Activated CD4-positive, alpha-beta T cell treated with anti-CD3 and anti-CD28 coated beads for 4 hours (primary cell): ENCODE results near the gene CFAP299.

Source experiments
- DNase-seq, 2 donors: peaks; one replicate each; pipeline ENCODE4 v3.0.0-alpha.2; 2020

Gene CFAP299

DNA sequence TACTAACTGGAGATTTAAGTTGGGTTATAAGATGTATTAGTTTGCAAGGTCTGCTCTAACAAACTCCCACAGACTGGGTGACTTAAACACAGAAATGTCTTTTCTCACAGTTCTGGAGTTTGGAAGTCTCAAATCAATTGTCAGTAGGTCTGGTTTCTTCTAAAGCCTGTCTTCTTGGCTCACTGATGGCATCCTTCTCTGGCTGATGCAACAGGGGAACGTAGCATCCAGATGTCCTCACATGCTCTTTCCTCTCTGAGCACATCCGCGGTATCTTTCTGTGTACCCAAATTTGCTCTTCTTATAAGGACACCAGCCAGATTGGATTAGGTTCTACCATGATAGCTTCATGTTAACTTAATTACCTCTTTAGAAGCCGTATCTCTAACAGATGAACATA is 631.8 kb downstream of the CFAP299 start:
- no peak for DNase-seq

DNA sequence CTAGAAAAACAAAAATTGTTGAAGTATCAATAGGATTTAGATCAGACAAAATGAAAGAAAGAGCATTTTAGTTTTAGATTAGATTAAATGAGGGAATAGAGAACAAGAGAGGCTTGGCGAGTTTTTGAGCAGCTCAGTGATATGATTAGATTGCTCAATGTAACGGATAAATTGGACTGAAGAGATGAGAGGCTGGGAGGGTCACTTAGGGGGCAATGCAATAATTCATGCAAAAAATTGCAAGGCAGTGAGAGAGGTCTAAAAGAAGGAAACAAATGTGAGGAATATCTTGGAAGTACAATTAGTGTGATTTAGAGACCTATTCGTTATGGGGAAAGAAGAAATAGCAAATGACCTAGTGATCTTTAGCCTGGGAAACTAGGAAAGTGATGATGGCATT is 644.7 kb downstream of the CFAP299 start:
- no peak for DNase-seq

DNA sequence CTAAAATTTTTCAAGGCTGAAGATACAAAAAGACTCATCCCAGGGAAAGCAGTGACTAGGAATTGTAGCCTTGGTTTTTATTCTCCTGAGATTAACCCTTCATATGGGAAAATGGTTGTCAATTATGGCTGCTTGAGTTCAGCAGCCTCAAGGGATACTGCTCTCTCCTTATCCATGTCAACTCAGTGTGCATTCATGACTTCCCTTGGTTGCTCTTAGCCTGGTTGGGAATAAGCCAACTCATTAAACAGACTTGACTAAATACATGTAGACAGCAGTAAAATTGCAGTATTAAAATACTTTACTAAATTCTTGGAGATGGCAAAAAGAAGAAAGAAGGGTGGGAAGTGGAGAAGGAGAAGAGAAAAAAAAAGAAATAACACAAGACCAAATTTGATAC is 650.5 kb downstream of the CFAP299 start:
- DNase-seq, result no peak

DNA sequence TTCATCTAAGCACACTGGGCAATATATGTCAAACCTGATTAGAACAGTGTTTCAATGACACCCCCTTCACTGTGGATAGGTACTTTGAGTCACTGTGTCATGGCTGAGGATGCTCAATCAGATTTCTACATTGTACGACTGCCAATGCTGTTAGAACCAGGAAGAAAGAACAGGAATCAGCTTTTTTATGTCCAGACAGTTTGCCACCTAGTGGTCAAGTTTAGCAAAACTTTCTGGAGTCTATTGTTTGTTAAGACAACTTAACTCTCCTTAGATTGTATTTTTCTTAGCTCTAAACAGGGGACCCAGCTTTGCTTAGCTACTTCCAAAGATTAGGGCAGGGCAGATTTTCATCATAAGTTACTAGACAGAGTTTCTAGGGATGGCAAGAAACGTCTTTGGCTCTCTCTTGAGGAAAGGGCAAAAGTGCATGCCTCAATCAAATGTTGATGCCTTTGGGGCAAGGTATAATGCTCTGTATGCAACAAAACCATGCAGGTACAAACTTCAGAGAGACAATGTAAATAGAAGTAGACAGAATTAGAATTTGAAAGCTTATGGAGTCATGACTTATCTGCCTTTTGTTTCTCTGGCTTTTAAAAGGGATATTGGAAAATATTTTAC is 654.5 kb downstream of the CFAP299 start:
- peak; percentile 9 to 25 for DNase-seq

DNA sequence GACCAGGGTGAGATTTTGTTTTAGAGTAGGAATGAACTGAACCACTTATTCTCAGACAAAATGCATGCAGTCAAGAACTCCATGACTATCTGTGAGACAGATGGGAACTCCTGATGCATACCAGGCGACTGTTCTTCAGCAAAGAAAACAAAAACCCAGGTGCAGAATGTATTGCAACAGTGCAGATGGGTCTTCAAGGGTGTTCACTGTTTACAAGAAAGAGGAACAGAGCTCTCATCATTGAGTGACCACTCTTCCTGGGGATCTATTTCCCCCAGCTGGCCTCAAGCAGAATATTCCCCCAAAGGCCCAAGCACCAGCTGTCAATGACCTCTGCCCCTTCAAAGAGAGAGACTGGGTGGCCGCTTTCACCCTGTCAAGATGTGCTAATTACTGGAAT is 655.3 kb downstream of the CFAP299 start:
- no peak for DNase-seq

DNA sequence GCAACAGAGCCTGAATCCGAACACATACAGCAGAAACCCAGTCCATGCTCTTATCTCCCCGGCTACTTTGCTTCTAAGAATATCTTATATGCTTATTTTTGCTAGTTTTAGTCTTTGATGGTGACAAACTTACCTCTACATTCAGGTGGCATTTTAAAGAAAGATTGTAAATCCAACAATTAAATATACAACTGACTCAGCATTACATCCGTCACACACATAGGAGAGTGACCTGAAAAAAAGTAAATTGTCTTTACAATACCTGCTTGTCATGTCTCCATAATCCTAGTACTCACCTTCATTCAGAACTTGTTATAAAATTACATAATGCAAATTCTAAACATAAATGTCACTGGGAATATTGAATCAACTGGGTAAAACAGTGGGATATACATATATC is 664.4 kb downstream of the CFAP299 start:
- no peak for DNase-seq

DNA sequence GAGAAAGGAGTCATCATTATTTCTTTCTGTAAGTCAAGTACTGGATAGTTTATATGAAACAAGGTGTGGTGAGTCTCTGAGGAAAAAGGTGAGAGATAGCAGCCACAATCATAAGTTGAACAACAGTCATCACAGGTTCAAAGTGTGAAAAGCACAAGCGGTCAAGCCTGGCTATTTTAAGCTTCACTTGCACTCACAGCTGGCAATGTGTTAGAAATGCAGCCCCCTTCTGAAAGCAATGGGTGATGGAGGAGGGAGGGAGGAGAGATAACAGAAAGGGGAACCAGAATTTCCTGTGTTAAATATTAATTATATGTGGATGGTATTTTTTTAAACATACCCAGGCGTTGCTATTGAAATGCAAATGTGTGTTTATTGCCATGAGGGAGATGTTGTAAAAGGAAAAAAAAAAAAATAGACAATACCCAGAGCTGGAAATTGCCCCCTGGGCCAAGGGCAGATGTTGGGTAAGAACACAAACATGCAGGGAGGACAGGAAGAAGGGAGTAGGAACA is 668.1 kb downstream of the CFAP299 start:
- no peak for DNase-seq

DNA sequence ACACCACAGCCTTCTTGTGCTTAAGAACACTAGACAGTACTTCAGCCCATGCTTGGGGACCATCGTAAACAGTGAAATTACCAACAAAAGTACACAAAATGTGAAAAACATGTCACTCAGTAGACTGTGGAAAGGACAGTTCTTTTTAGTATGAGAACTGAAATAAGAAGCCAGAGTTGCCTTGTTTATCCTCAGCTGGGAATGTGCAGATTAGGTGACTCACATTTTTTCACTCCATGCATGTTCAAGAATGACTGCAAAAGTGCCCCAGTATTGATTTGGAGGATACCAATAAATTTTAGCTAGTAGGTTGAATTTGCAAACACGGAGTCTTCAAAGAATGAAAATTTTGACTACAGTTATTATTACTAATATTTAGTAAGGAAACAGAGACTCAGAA is 671.9 kb downstream of the CFAP299 start:
- DNase-seq, result no peak
